Neural cell (in vitro differentiated cells): Measurements from ENCODE around the gene NXPH3. TPM values are rescaled to one million over a fixed set of nuclear protein-coding genes. Genes with fewer than 3 reads are reported as not detected.

Experiments
- H2AFZ ChIP-seq: fragments of 200-600, 300-800 bp; sonication (generic), shearing (Covaris generic); 2 replicates; pipeline ENCODE4 v1.6.0; 2014; ENCODE audit warnings: low read depth, mild to moderate bottlenecking, antibody characterized with exemption, low read length, moderate library complexity
- H3F3A ChIP-seq: fragments of 200-600 bp; shearing (Covaris generic); 2 replicates; pipeline ENCODE4 v1.6.1; 2016; ENCODE audit warnings: mild to moderate bottlenecking, moderate library complexity, mixed read lengths, antibody characterized with exemption, low read length; ENCODE audit not compliant: insufficient read depth, poor library complexity, severe bottlenecking
- H3K27ac ChIP-seq: fragments of 200-600, 300-800 bp; sonication (generic), shearing (Covaris generic); 2 replicates; pipeline ENCODE4 v1.5.1; 2014; ENCODE audit warnings: mild to moderate bottlenecking, low read length, moderate library complexity
- H3K27me3 ChIP-seq: fragments of 300-800, 200-600 bp; sonication (generic), shearing (Covaris generic); 2 replicates; pipeline ENCODE4 v1.6.0; 2014; ENCODE audit warnings: mild to moderate bottlenecking, low read depth, low read length, moderate library complexity; ENCODE audit not compliant: insufficient read depth
- H3K36me3 ChIP-seq: fragments of 300-800, 200-600 bp; sonication (generic), shearing (Covaris generic); 2 replicates; pipeline ENCODE4 v1.5.1; 2014; ENCODE audit warnings: mild to moderate bottlenecking, antibody characterized with exemption, low read length, moderate library complexity; ENCODE audit not compliant: insufficient read depth
- H3K4me2 ChIP-seq: fragments of 300-800, 200-600 bp; sonication (generic), shearing (Covaris generic); 2 replicates; pipeline ENCODE4 v1.6.0; 2014; ENCODE audit warnings: mild to moderate bottlenecking, low read length
- H3K4me3 ChIP-seq: fragments of 300-800, 200-600 bp; sonication (generic), shearing (Covaris generic); 2 replicates; pipeline ENCODE4 v1.5.1; 2014; ENCODE audit warnings: mild to moderate bottlenecking, low read length, moderate library complexity
- H3K79me2 ChIP-seq: fragments of 200-600 bp; shearing (Covaris generic); replicated peaks from 2 replicates; pipeline ENCODE4 v1.6.0; 2014; ENCODE audit warnings: mild to moderate bottlenecking, low read length, moderate library complexity; ENCODE audit not compliant: insufficient read depth
- H3K9ac ChIP-seq: fragments of 300-800, 200-600 bp; sonication (generic), shearing (Covaris generic); 2 replicates; pipeline ENCODE4 v1.6.1; 2016; ENCODE audit warnings: mild to moderate bottlenecking, low read length, mixed read lengths
- H3K9me2 ChIP-seq: fragments of 200-600 bp; shearing (Covaris generic); 2 replicates; pipeline ENCODE4 v1.6.1; 2016; ENCODE audit warnings: mild to moderate bottlenecking, low read length, mixed read lengths; ENCODE audit not compliant: insufficient read depth
- H3K9me3 ChIP-seq: fragments of 200-600, 300-800 bp; sonication (generic), shearing (Covaris generic); 2 replicates; pipeline ENCODE4 v1.6.1; 2016; ENCODE audit warnings: mild to moderate bottlenecking, mixed run types, low read length, moderate library complexity, mixed read lengths
- H4K20me1 ChIP-seq: fragments of 200-600 bp; shearing (Covaris generic); 2 replicates; pipeline ENCODE4 v1.6.1; 2016; ENCODE audit warnings: mild to moderate bottlenecking, mixed run types; ENCODE audit not compliant: insufficient read depth
- EP300 ChIP-seq: fragments of 450-650 bp; conservative IDR thresholded peaks from 2 replicates; pipeline ENCODE4 v1.6.1; 2014; ENCODE audit warnings: antibody characterized with exemption, mild to moderate bottlenecking, moderate library complexity; ENCODE audit not compliant: poor library complexity, severe bottlenecking
- EZH2 ChIP-seq: fragments of 200-600, 300-800 bp; shearing (Covaris generic), sonication (generic); IDR thresholded peaks from 2 replicates; pipeline ENCODE4 v1.6.1; 2014; ENCODE audit warnings: antibody characterized with exemption, low read length, borderline replicate concordance, mild to moderate bottlenecking; ENCODE audit not compliant: insufficient read depth, poor library complexity, severe bottlenecking
- MXI1 ChIP-seq: fragments of 450-650 bp; conservative IDR thresholded peaks from 2 replicates; pipeline ENCODE4 v1.6.1; 2014; ENCODE audit warnings: antibody characterized with exemption, mild to moderate bottlenecking; ENCODE audit not compliant: poor library complexity, severe bottlenecking
- POLR2AphosphoS5 ChIP-seq: IDR thresholded peaks from 2 replicates; pipeline ENCODE4 v1.6.1; 2012
- RAD21 ChIP-seq: fragments of 450-650 bp; conservative IDR thresholded peaks from 2 replicates; pipeline ENCODE4 v1.6.1; 2014; ENCODE audit warnings: antibody characterized with exemption, mild to moderate bottlenecking, moderate library complexity
- SMC3 ChIP-seq: fragments of 450-650 bp; conservative IDR thresholded peaks from 2 replicates; pipeline ENCODE4 v1.6.1; 2014; ENCODE audit warnings: antibody characterized with exemption, mild to moderate bottlenecking, moderate library complexity; ENCODE audit not compliant: poor library complexity
- TAF1 ChIP-seq: IDR thresholded peaks from 2 replicates; pipeline ENCODE4 v1.6.1; 2012; ENCODE audit warnings: low read depth
- polyA plus RNA-seq: library from polyadenylated mRNA; depleted of rRNA; stranded (reverse); fragments of >200 nt; gene quantifications from 2 replicates; pipeline ENCODE4 v1.2.3, GENCODE V29; 2014
- TF ChIP-seq, protein P1 (sequence below): IDR thresholded peaks from 2 replicates; pipeline ENCODE4 v1.6.1; 2012; ENCODE audit warnings: borderline replicate concordance
- TF ChIP-seq, protein P2 (sequence below): fragments of 450-650 bp; IDR thresholded peaks from 2 replicates; pipeline ENCODE4 v1.5.1; 2014; ENCODE audit warnings: antibody characterized with exemption, mild to moderate bottlenecking, moderate library complexity; ENCODE audit not compliant: poor library complexity, severe bottlenecking

NXPH3 gene
- polyA plus RNA-seq, 1 donor from 2014 or later: 2.4 TPM

DNA sequence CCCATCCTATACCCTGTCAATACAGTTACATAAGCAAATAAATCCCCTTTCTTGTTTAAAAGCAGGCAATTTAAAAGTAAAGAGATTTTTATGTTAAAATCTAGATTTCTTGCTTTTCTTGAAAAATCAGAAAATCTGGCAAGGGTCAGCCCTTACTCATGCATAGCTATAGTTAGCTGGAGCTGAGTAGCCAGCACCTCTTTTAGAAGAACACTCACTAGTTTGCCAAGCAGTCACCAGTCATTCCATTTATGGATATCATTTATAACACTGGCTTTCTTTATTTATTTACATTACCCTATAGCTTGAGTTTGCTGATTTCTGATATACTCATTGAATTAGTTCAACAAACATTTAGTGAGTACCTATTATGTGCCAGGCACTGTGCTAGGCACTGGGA, 45.7 kb downstream of the NXPH3 start:
- H3K9me2 ChIP-seq: no peaks in the 10 kb centered on the region
- H3K27me3 ChIP-seq: no peaks in the 10 kb centered on the region
- H3K9ac ChIP-seq: no peak overlapping the region
- no peak overlapping the region for H3K4me3 ChIP-seq
- no peaks in the 10 kb centered on the region for H3K79me2 ChIP-seq
- H4K20me1 ChIP-seq: no peaks in the 10 kb centered on the region
- no peak overlapping the region for H3K27ac ChIP-seq
- TF ChIP-seq SMC3: no peak
- TF ChIP-seq, protein P1, sequence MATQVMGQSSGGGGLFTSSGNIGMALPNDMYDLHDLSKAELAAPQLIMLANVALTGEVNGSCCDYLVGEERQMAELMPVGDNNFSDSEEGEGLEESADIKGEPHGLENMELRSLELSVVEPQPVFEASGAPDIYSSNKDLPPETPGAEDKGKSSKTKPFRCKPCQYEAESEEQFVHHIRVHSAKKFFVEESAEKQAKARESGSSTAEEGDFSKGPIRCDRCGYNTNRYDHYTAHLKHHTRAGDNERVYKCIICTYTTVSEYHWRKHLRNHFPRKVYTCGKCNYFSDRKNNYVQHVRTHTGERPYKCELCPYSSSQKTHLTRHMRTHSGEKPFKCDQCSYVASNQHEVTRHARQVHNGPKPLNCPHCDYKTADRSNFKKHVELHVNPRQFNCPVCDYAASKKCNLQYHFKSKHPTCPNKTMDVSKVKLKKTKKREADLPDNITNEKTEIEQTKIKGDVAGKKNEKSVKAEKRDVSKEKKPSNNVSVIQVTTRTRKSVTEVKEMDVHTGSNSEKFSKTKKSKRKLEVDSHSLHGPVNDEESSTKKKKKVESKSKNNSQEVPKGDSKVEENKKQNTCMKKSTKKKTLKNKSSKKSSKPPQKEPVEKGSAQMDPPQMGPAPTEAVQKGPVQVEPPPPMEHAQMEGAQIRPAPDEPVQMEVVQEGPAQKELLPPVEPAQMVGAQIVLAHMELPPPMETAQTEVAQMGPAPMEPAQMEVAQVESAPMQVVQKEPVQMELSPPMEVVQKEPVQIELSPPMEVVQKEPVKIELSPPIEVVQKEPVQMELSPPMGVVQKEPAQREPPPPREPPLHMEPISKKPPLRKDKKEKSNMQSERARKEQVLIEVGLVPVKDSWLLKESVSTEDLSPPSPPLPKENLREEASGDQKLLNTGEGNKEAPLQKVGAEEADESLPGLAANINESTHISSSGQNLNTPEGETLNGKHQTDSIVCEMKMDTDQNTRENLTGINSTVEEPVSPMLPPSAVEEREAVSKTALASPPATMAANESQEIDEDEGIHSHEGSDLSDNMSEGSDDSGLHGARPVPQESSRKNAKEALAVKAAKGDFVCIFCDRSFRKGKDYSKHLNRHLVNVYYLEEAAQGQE: no peak
- TF ChIP-seq MXI1: no peak
- TF ChIP-seq TAF1: no peak
- TF ChIP-seq EZH2: no peak
- TF ChIP-seq RAD21: no peak
- TF ChIP-seq, protein P2, sequence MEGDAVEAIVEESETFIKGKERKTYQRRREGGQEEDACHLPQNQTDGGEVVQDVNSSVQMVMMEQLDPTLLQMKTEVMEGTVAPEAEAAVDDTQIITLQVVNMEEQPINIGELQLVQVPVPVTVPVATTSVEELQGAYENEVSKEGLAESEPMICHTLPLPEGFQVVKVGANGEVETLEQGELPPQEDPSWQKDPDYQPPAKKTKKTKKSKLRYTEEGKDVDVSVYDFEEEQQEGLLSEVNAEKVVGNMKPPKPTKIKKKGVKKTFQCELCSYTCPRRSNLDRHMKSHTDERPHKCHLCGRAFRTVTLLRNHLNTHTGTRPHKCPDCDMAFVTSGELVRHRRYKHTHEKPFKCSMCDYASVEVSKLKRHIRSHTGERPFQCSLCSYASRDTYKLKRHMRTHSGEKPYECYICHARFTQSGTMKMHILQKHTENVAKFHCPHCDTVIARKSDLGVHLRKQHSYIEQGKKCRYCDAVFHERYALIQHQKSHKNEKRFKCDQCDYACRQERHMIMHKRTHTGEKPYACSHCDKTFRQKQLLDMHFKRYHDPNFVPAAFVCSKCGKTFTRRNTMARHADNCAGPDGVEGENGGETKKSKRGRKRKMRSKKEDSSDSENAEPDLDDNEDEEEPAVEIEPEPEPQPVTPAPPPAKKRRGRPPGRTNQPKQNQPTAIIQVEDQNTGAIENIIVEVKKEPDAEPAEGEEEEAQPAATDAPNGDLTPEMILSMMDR: no peak
- no peak for TF ChIP-seq EP300
- no peak for TF ChIP-seq POLR2AphosphoS5
- H3F3A ChIP-seq: no peaks in the 10 kb centered on the region
- no peaks in the 10 kb centered on the region for H3K9me3 ChIP-seq
- H3K4me2 ChIP-seq: no peak overlapping the region
- H3K36me3 ChIP-seq: peaks cover 16% of the 10 kb centered on the region
- H2AFZ ChIP-seq: no peak overlapping the region

DNA sequence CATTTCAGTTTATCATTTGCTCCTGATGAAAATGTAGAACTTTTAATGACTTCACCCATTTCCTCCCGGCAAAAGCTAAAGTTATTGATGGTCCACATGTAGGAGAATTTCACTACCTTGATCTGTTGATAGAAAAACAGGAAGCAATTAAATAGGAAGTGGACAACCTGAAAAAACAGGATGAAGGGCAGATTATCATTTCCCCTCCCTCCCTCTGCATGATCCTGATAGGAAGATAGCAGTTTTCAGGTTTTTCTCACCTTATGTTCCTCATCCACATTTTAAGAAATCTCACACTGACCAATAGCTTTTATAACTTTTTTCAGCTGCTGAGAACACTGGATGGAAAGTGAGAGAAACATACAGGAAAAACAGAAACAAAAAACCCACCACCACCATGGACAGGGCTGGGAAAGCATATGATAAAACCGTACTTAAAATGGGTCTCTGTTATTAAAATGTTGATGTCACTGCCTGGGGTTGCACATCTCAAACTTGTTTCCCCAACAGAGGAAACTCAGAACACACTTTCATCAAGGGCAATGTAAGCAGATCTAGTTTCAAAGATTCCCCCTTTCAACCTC, 46.4 kb downstream of the NXPH3 start:
- Histone ChIP-seq H3K4me3 (no peak overlapping the region), H4K20me1 (no peaks in the 10 kb centered on the region)
- TF ChIP-seq, protein P1: no peak
- TF ChIP-seq EP300: no peak
- no peak for TF ChIP-seq RAD21
- TF ChIP-seq SMC3: no peak
- TF ChIP-seq, protein P2: no peak
- TF ChIP-seq MXI1: no peak
- no peak for TF ChIP-seq TAF1
- TF ChIP-seq POLR2AphosphoS5: no peak
- no peak for TF ChIP-seq EZH2

More for the DNA sequence above, 46.4 kb downstream of the NXPH3 start:
- Histone ChIP-seq H3F3A (no peaks in the 10 kb centered on the region), H3K9me2 (no peaks in the 10 kb centered on the region), H3K9ac (no peak overlapping the region), H3K4me2 (no peak overlapping the region), H3K9me3 (no peaks in the 10 kb centered on the region), H3K27me3 (no peaks in the 10 kb centered on the region), H2AFZ (no peak overlapping the region), H3K27ac (no peak overlapping the region), H3K79me2 (no peaks in the 10 kb centered on the region), H3K36me3 (peaks cover 16% of the 10 kb centered on the region)
